ENCODE data around the gene NKX2-2. TPM values are rescaled to one million over a fixed set of nuclear protein-coding genes. Genes with fewer than 3 reads are reported as not detected.

The NKX2-2 gene
- not detected in 2 replicates for total RNA-seq

GRCh38 chr20:21513881-21514540 lies at the start of gene NKX2-2:
Gene NKX2-2, minus strand, starts transcription at chr20:21514064. Its CDS starts 395 bp downstream, at chr20:21513669.

Other genes starting within 250 kb of the NKX2-2 start
- 99.1 and 112 TPM in 2 replicates for gene XRN2, start 210.7 kb downstream of the NKX2-2 start, total RNA-seq
- not detected in 2 replicates for gene NKX2-4, start 116.5 kb downstream of the NKX2-2 start, total RNA-seq
- gene PAX1, start 191.6 kb upstream of the NKX2-2 start, total RNA-seq, result not detected in 2 replicates

Measured in placental pericyte (primary cell).